GM19035 (cell line): Measurements from ENCODE around the gene IL21R.

Experiments
- ATAC-seq: cut with Tn5 transposase; IDR thresholded peaks from one replicate; pipeline ENCODE4 v1.9.1; 2021; ENCODE audit not compliant: unreplicated experiment

The IL21R gene

DNA sequence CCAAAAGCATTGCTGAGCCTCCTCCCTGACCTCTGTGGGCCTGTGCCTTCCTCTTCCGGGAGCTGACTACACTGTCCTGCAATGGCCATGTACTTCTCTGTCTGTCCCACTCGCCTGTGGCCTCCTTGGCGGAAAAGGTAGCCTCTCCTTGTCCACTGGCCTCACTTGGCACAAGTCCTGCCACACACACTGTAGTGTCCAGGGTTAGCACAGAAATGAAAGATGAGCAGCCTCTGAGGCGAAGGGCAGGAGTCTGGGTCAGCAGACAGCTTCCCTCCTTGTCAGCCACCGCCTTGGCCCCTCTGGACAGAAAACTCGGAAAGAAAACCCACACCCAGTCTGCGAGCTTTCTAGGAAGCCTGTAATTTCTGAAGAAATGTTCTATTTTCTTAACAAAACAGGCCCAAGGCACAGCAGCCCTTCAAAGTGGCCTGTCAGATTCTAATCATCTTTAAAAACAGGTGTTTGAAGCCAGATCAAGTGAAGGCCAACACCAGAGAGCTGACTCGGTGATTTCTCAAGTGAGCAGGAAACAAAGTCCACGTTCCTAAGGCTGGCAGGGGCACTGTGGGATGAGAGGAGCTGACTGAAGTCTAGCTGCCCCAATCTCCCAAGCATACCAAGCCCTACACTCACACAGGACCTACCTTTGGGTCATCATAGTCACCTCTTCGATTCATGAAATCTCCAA, 80.6 kb downstream of the IL21R start:
- no peak for ATAC-seq

DNA sequence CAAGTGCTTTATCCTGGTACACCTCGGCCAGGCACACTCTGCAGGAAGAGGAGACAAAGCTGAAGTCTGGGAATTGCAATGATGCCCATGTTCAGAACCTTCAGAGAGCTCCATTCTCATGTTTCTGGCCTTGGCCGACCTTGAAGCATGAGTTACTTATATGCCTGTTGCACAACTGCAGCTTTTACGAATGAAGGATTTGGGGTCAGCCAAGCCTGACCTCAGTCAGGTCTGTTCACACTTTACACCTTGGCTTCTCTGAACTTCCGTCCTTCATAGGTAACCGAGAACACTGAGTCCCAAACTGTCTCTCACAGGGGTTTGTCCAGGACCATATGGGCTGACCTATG, 81.1 kb downstream of the IL21R start:
- ATAC-seq = no peak

DNA sequence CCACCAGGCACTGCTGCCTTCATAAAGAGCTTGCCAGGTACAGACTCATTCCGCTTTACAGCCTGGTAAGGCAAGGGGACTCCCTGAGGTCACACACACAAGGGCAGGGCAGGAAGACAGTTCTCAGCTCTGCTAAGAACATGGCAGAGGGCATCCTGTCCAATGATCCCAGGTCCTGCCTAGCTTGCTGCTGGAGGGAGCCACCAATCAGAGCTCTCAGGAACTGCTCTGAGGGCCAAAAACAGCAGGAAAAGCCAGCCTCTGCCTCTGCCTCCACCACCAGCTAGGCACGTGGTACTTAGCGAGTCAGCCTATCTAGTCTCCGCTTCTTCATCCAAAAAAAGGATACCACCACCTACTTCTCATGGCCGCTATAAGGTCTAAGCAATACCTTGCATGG, 81.7 kb downstream of the IL21R start:
- ATAC-seq = no peak

DNA sequence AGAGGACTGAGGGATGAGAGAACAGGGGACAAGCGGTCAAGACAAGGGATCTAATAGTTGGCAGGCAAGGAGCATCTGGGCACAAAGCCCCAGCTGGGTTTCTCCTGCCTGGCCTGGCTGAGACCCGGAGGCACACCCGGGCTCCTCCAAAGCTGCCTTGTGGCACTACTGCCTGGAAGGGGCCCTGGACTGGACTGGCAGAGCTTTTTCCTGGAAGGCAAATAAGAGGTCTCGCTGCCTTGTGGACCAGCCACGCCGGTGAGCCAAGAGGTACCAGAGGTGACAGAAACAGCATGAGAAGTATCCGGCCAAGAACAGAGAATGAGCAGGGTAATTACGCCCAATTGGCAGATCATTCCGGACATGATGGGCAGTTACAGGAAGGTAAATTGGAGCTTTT, 83.2 kb downstream of the IL21R start:
- ATAC-seq = no peak

- no peak for ATAC-seq
Observed at GRCh38 chr16:27485811-27486210, 83.8 kb downstream of the IL21R start.

DNA sequence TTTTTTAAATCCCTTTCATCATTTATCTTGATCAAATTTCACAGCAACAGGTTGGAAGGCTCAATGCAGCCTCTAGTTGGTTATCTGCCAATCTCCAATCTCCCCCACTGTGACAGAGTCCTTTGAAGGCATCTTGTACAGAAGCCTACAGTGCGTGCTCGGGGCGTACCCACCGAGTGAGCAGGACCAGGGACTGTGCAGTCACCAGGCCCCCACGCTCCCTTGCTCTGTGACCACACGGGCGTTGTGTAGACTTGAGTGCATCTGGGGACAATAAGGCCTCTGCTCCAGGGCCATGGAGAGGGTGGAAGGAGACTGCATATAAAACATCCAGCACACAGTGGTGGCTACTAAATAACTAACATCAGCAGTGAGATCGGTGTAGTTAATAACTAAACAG, 84.4 kb downstream of the IL21R start:
- no peak for ATAC-seq

- no peak for ATAC-seq
Observed at GRCh38 chr16:27486760-27487159, 84.8 kb downstream of the IL21R start.

GRCh38 chr16:27489421-27489820, 87.4 kb downstream of the IL21R start:
- no peak for ATAC-seq

GRCh38 chr16:27489906-27490305, 87.9 kb downstream of the IL21R start:
- no peak for ATAC-seq

DNA sequence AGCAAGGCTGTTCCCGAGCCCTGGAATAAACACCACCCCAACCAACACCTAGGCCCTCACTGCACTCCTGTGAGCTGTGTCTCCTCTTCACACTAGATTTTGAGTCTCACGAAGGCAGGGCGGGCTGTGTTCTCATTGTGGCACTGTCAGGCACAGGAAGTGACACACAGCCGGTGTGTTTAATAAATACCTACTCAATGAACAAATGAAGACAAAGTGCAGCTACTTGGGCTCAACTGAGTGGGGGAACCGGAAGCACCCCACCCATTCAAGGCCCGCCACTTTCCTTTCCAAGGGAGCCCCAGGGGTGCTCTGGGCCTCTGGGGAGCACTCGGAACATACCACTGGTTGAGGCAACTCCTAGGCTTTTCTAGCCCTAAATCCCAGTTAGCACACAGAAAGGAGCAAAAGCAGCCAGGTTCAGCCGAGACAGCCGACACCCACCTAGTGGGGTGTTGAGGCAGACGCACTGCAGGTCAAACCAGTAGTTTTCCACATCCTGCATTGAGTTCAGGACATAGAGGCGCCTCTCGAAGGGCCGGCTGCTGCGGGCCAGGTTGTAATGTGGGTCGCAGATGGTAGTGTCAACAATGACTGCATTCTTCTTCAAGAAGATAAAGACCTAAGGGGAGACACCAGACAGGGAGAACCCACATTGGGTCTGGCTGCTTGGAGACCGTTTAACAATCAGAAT, 90.1 kb downstream of the IL21R start:
- ATAC-seq = no peak

DNA sequence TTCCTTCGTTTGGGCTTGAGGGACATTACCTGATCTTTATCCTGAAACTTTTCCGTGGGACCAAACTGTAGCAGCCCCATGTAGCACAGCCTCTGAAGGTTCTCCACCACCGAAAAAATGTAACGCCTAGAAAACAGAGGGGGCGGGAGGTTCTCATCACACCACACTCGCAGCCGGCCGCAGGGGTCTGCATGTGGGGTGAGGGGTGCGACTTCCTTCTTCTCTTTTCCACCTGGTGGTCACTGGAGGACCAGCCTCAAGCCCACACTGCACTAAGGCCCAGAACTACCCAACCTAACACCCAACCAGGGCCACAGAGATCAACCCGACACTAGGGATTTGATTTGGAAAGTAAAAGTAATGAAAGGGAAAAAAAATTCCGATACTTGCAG, 90.6 kb downstream of the IL21R start:
- no peak for ATAC-seq

DNA sequence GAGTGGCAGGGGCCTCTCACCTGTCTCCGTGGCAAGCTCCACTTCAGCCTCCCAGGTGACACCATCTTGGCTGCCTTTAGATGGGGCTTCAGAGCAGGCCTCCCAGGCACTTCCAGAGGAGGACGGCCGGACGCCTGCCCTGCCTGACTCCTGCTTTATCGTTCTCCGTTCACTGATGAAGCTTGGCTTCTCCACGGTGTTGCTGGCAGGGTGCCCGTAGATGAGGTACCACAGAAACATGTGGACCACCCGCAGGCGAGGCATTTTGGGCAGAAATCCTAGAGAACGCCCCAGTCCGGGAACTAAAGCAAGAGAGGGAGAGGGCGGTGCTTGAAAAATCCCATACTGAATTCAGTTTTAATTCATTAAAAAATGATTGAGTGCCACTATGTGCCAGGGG, 93.2 kb downstream of the IL21R start:
- ATAC-seq = no peak

DNA sequence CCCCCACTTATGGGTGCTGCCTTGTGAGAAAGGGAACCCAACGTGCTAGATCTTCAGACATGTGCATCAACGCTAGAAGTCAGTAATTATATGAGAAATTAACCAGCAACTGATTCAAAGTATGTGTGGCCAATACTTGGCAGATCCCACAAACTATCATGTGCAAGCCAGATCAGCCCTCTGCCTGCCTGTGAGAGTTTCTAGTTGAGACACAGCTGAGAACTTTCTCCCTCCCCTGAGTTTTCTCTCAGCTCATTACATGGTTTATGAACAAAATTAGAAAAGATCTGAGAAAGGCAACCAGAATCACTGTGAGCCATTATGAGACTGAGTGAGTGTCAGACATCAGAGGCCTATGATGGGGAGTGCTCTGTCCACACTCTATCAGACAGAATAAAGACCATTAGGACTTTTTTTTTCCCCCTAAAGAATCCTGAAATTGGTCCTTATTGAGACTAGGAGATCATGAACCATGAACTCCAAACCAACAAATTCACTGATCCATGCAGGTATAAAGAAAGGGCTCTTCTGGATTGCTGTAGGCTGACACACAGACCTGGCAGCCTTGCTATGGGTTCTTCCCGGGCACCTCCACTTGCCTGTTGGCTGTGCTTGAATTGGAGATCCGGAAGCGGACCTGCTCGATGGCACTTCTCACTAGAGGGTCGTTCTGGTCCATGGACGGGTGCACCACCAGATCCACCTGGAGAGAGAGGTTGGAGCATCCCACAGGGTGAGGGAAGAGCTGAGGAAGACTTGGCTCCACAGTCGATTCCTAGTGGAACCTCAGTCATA, 96.3 kb downstream of the IL21R start:
- ATAC-seq = no peak

GRCh38 chr16:27498916-27499658, 97.1 kb downstream of the IL21R start:
- no peak for ATAC-seq

GRCh38 chr16:27499659-27500055, 97.7 kb downstream of the IL21R start:
- ATAC-seq = no peak

GRCh38 chr16:27500801-27501200, 98.8 kb downstream of the IL21R start:
- no peak for ATAC-seq
